GM12878 (cell line): ENCODE results near the gene TANK. TPM values are rescaled to one million over a fixed set of nuclear protein-coding genes. Genes with fewer than 3 reads are reported as not detected.
"Not testable (repeated sequence)": the region's sequence is repeated elsewhere in the genome, so short reads cannot be mapped to it uniquely, and the experiment has no call there.

Experiments
- ATAC-seq: fragments of 200-7000 bp; cut with Tn5 transposase; 3 replicates; pipeline ENCODE4 v1.9.1; 2020; ENCODE audit warnings: mild to moderate bottlenecking, moderate library complexity
- BruUV-seq: library from RNA; stranded (reverse); fragments of 400-500 nt; replicated peaks from 2 replicates; lab custom pipeline; 2021; lab: Mats Ljungman, UMichigan
- CTCF ChIA-PET: fragments of 300-600 bp; sonication (Branson Sonifier 250); formaldehyde crosslinking; extraction: SDS; loops from one replicate; lab custom pipeline; 2021; ENCODE audit warnings: inconsistent platforms; lab: Yijun Ruan, JAX
- POLR2A ChIA-PET: fragments of 350-600 bp; formaldehyde crosslinking; extraction: SDS; loops from one replicate; lab custom pipeline; 2021; ENCODE audit warnings: inconsistent platforms; lab: Charles Lee
- RAD21 ChIA-PET: fragments of 300-600 bp; sonication (Branson Sonifier 250); formaldehyde crosslinking; loops from one replicate; lab custom pipeline; 2023; ENCODE audit warnings: antibody characterized with exemption; ENCODE audit not compliant: unreplicated experiment; lab: Charles Lee
- SMC1A ChIA-PET: fragments of 300-600 bp; sonication (Branson Sonifier 250); formaldehyde crosslinking; loops from one replicate; lab custom pipeline; 2023; ENCODE audit not compliant: unreplicated experiment, uncharacterized antibody; lab: Charles Lee
- DNase-seq: peaks from one replicate; pipeline ENCODE4 v3.0.0-alpha.2; 2011; ENCODE audit warnings: low read depth, low spot score
- FAIRE-seq: peaks from 3 replicates; lab custom pipeline; 2011; peaks lifted over from hg19 to GRCh38; lab: Jason Lieb, UNC
- H2AFZ ChIP-seq: 2 replicates; pipeline ENCODE4 v1.6.0; 2011; ENCODE audit warnings: low read depth, low read length, control low read depth; ENCODE audit not compliant: control insufficient read depth
- H3K27ac ChIP-seq: 2 replicates; pipeline ENCODE4 v1.5.1; 2011; ENCODE audit warnings: control low read depth; ENCODE audit not compliant: control insufficient read depth, insufficient read depth
- H3K27me3 ChIP-seq, 2 experiments: replicated peaks in 1 of 2; 2 replicates each; pipeline versions ENCODE4 v1.6.0 to v1.6.1; 2011; ENCODE audit warnings: low read length in 1 of 2; ENCODE audit not compliant: control insufficient read depth in 2 of 2, insufficient read depth in 2 of 2
- H3K36me3 ChIP-seq, 2 experiments: 2 replicates each; pipeline ENCODE4 v1.5.1; 2011; ENCODE audit warnings: low read length in 1 of 2; ENCODE audit not compliant: control insufficient read depth in 2 of 2, insufficient read depth in 2 of 2
- H3K4me1 ChIP-seq: 2 replicates; pipeline ENCODE4 v1.6.1; 2011; ENCODE audit warnings: mild to moderate bottlenecking, low read length, moderate library complexity, mixed read lengths; ENCODE audit not compliant: control insufficient read depth, insufficient read depth
- H3K4me2 ChIP-seq: 2 replicates; pipeline ENCODE4 v1.6.0; 2011; ENCODE audit warnings: control low read depth; ENCODE audit not compliant: control insufficient read depth, insufficient read depth
- H3K4me3 ChIP-seq: fragments of 200-600 bp; sonication (generic); 2 replicates; pipeline ENCODE4 v1.5.1; 2016
- H3K79me2 ChIP-seq: 2 replicates; pipeline ENCODE4 v1.6.0; 2011; ENCODE audit warnings: low read length; ENCODE audit not compliant: control insufficient read depth, insufficient read depth
- H3K9ac ChIP-seq: 2 replicates; pipeline ENCODE4 v1.8.0; 2011; ENCODE audit warnings: low read length, control low read depth, mixed read lengths; ENCODE audit not compliant: control insufficient read depth, insufficient read depth
- H3K9me3 ChIP-seq: replicated peaks from 3 replicates; pipeline ENCODE4 v1.5.1; 2011; ENCODE audit warnings: mild to moderate bottlenecking, low read length; ENCODE audit not compliant: control insufficient read depth, insufficient read depth
- H4K20me1 ChIP-seq: 2 replicates; pipeline ENCODE4 v1.6.0; 2011; ENCODE audit not compliant: control insufficient read depth, insufficient read depth
- CBX3 ChIP-seq: fragments of 200-600 bp; sonication (generic); IDR thresholded peaks from 2 replicates; pipeline ENCODE4 v1.6.1; 2016; ENCODE audit warnings: low read depth, borderline replicate concordance
- GABPA ChIP-seq: IDR thresholded peaks from 2 replicates; pipeline ENCODE4 v1.6.1; 2014; ENCODE audit warnings: antibody characterized with exemption, low read depth, mild to moderate bottlenecking, inconsistent platforms
- RAD21 ChIP-seq: IDR thresholded peaks from 2 replicates; pipeline ENCODE4 v1.6.1; 2011; ENCODE audit warnings: mild to moderate bottlenecking, low read depth, low read length, moderate library complexity; ENCODE audit not compliant: insufficient read depth
- SMC3 ChIP-seq: IDR thresholded peaks from 2 replicates; pipeline ENCODE4 v1.6.1; 2011; ENCODE audit warnings: low read length, improper control_type of control experiment, borderline replicate concordance
- ZNF24 ChIP-seq: fragments of 450-650 bp; IDR thresholded peaks from 2 replicates; pipeline ENCODE4 v1.6.1; 2017; ENCODE audit warnings: antibody characterized with exemption, mild to moderate bottlenecking
- WGBS: methylation state at CpG from one replicate; pipeline ENCODE4 v1.1.6; 2016; ENCODE audit warnings: low lambda C conversion rate; ENCODE audit not compliant: insufficient replicate concordance, insufficient coverage; ENCODE audit errors: missing lambda C conversion rate; 5-methylcytosine and 5-hydroxymethylcytosine counted together
- in situ Hi-C: fragments of 300-500 bp; cut with MboI; formaldehyde crosslinking; loops from 9 replicates; pipeline ENCODE4 v1.14.3; 2018; ENCODE audit warnings: mixed read lengths
- intact Hi-C: fragments of 100-400 bp; cut with micrococcal nuclease; formaldehyde crosslinking; loops from one replicate; pipeline ENCODE4 v1.14.2; 2022; ENCODE audit not compliant: unreplicated experiment
- polyA plus RNA-seq, 11 experiments: library from polyadenylated mRNA; depleted of rRNA in 4 of 11; unstranded in 6 of 11; stranded (reverse) in 5 of 11; fragments of >200 nt; fragmentation: Nextera tagmentation in 4 of 11; fragmentation: Illumina TruSeq in 1 of 11; extraction: Ambion mirVana in 4 of 11; extraction: Trizol in 1 of 11; gene quantifications; 1 replicate in 1 of 11; 2 replicates in 10 of 11; pipeline versions ENCODE4 v1.2.1 to v1.2.3, GENCODE V29; 2011 to 2016; ENCODE audit warnings: inconsistent platforms in 2 of 11, missing spikeins in 2 of 11, low read depth in 1 of 11
- total RNA-seq, 4 experiments: library from RNA; depleted of rRNA in 3 of 4; stranded (reverse); fragments of >200 nt in 3 of 4; fragmentation: Illumina TruSeq in 1 of 4; extraction: Trizol in 1 of 4; gene quantifications; 2 replicates each; pipeline versions ENCODE4 v1.2.1 to v1.2.3, GENCODE V29; 2013 to 2021
- TF ChIP-seq, protein P1 (sequence below), 3 experiments: IDR thresholded peaks in 2 of 3; conservative IDR thresholded peaks in 1 of 3; 2 replicates each; pipeline ENCODE4 v1.5.1; 2011; ENCODE audit warnings: low read depth in 3 of 3, low read length in 3 of 3, mild to moderate bottlenecking in 3 of 3, control low read depth in 2 of 3, moderate library complexity in 2 of 3, inconsistent platforms in 1 of 3, mixed read lengths in 1 of 3; ENCODE audit not compliant: control insufficient read depth in 2 of 3, insufficient read depth in 1 of 3; ENCODE audit errors: extremely low read depth in 1 of 3

Gene TANK
- total and polyA plus RNA-seq, 10 of the 15 experiments (the other 5 are each of a cell fraction or from before 2014, with no cell fraction given) = 48.6 to 127 (median 103) TPM

DNA sequence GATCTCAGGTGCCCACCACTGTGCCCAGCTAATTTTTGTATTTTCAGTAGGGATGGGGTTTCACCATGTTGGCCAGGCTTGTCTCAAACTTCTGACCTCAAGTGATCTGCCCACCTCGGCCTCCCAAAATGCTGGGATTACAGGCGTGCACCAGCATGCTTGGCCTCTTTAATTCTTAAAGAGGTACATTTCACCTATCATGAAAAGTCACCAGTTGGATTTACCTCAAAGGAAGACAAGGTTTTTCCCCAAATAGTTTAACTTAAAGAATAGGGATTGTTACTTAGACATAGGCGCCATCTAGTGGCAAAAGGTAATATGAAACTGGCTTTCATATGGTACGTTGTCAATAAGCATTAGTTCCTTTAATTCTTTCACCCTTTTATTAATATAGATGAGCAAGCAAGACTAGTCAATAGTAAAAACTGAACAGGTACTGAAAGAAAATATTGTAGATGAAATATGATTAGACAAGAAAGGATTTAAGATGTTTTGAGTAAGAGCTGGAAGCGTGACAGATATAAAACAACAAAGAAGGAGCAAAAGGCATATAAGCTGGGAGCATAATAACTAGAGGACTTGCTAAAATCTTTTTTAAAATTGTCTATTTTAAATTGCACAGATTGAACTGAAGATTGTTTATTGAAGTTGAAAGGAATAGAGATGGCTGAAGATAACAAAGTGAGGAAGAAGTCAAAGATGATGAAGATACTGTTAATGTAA, 113.0 kb downstream of the TANK start:
- H3K4me3 ChIP-seq = no peak overlapping the region
- DNase-seq (peak; percentile 23), ATAC-seq (peak; percentile 90), FAIRE-seq (no peak)
- ChIA-PET POLR2A (no interaction called here), SMC1A (interaction anchor here (0.8 to 4.4 kb wide), 15 partner anchors 9 to 1161 kb away, joined by 3 to 47 read pairs (median 5); no protein-coding TSS in a partner anchor), RAD21 (interaction anchor here (0.6 to 2.9 kb wide), 11 partner anchors 9 to 949 kb away, joined by 3 to 20 read pairs (median 4); no protein-coding TSS in a partner anchor), CTCF (interaction anchor here (0.6 to 11.0 kb wide), 34 partner anchors 9 to 949 kb away, joined by 3 to 157 read pairs (median 4); no protein-coding TSS in a partner anchor)
- no peak overlapping the region for H3K27ac ChIP-seq
- H3K36me3 ChIP-seq = no peaks in the 10 kb centered on the region
- BruUV-seq = no TSS peak
- in situ Hi-C loops (loop anchor here (25.0 kb wide), 1 partner anchor 664 kb away; no protein-coding TSS in a partner anchor), intact Hi-C loops (loop anchor here (1.0 to 10.0 kb wide), 4 partner anchors 22 to 278 kb away; no protein-coding TSS in a partner anchor)
- TF ChIP-seq RAD21 (peak; percentile 82), GABPA (no peak), ZNF24 (0 out of 2 replicates have a peak, but pooled peaks have one; percentile 10), SMC3 (peak; percentile 82), CBX3 (no peak)
- TF ChIP-seq, protein P1, sequence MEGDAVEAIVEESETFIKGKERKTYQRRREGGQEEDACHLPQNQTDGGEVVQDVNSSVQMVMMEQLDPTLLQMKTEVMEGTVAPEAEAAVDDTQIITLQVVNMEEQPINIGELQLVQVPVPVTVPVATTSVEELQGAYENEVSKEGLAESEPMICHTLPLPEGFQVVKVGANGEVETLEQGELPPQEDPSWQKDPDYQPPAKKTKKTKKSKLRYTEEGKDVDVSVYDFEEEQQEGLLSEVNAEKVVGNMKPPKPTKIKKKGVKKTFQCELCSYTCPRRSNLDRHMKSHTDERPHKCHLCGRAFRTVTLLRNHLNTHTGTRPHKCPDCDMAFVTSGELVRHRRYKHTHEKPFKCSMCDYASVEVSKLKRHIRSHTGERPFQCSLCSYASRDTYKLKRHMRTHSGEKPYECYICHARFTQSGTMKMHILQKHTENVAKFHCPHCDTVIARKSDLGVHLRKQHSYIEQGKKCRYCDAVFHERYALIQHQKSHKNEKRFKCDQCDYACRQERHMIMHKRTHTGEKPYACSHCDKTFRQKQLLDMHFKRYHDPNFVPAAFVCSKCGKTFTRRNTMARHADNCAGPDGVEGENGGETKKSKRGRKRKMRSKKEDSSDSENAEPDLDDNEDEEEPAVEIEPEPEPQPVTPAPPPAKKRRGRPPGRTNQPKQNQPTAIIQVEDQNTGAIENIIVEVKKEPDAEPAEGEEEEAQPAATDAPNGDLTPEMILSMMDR (IDR thresholded peaks at IDR 0.05 in 2 of 3, conservative IDR thresholded peaks at IDR 0.05 in 1 of 3; ENCODE audit: control insufficient read depth in 2 of 3, extremely low read depth in 1 of 3, insufficient read depth in 1 of 3, low read depth in 3 of 3, low read length in 3 of 3) = peak; percentile 45 to 66 (median 57); a peak in 5 of 6 replicates
- WGBS = 30% methylated on average over 5 of the region's 5 CpGs
- no peak overlapping the region for H2AFZ ChIP-seq
- no peak overlapping the region for H3K9ac ChIP-seq
- no peaks in the 10 kb centered on the region for H3K27me3 ChIP-seq
- no peaks in the 10 kb centered on the region for H3K4me1 ChIP-seq
- no peaks in the 10 kb centered on the region for H3K79me2 ChIP-seq
- H4K20me1 ChIP-seq = no peaks in the 10 kb centered on the region
- H3K9me3 ChIP-seq = no peaks in the 10 kb centered on the region
- H3K4me2 ChIP-seq = no peak overlapping the region

- POLR2A ChIA-PET = not testable (repeated sequence)
Observed at GRCh38 chr2:161278564-161279229, 118.5 kb downstream of the TANK start.

More at GRCh38 chr2:161278564-161279229, 118.5 kb downstream of the TANK start:
- CTCF ChIA-PET = interaction anchor here (1.3 to 1.6 kb wide), 3 partner anchors 15 to 215 kb away, joined by 3 to 6 read pairs (median 5); no protein-coding TSS in a partner anchor
- ATAC-seq, H3K4me2 ChIP-seq, RAD21 ChIA-PET, H3K4me3 ChIP-seq, H4K20me1 ChIP-seq, H3K27ac ChIP-seq, H3K4me1 ChIP-seq, H2AFZ ChIP-seq, H3K79me2 ChIP-seq, SMC1A ChIA-PET, H3K9me3 ChIP-seq, in situ Hi-C loops, H3K9ac ChIP-seq, H3K36me3 ChIP-seq, H3K27me3 ChIP-seq, BruUV-seq: not testable (repeated sequence)
- 35% methylated on average over 11 of the region's 11 CpGs for WGBS
- intact Hi-C loops = loop anchor here (10.0 kb wide), 1 partner anchor 284 kb away; no protein-coding TSS in a partner anchor
- DNase-seq (peak; percentile 28), FAIRE-seq (peak; percentile 69)
